ENCODE results near the gene TAF12.
"Not testable (repeated sequence)": the region's sequence is repeated elsewhere in the genome, so short reads cannot be mapped to it uniquely, and the experiment has no call there.

Gene TAF12

GRCh38 chr1:28644494-28644893 is 1.6 kb upstream of the TAF12 start:
- no peak for DNase-seq

DNA sequence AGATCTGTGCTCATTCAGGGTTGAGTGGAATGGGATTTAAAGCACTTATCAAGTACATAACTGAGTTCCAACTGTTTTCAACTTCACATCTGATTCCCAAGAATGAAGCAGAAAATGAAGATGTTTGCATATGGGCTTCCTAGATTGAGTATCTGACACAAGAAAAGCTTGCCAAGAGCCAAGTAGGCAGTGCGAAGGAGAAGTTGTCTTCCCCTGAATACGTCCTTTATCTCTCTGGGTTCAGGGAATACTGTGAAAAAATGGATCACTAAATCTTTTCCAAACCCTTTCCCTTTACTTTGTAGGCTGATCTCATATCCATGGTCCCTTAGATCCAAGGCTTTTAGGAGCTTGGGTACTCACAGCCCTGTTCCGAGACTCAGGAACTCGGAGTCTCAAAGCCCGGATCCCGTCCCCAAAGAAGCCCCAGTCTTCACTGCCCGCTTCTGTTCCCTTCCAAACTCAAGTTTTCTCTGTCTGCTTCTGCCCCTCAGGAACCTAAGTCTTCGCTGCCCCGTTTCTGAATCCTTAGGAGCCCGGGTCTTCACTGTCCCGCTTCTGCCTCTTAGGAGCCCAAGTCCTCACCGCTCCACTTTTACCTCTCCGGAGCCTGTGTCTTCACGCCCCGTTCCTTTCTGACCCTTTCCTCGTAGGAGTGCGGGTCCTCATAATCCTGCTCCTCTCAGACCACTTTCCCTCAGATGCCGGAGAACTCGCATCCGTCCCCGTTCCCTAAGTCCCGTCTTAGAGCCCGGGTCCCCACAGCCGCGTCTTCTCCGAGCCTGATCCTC is 616 bp downstream of the TAF12 start:
- DNase-seq: no peak

GRCh38 chr1:28640766-28641165 is 2.1 kb downstream of the TAF12 start:
- peak; percentile 26 for DNase-seq

GRCh38 chr1:28632560-28632959 is 10.3 kb downstream of the TAF12 start:
- no peak for DNase-seq

DNA sequence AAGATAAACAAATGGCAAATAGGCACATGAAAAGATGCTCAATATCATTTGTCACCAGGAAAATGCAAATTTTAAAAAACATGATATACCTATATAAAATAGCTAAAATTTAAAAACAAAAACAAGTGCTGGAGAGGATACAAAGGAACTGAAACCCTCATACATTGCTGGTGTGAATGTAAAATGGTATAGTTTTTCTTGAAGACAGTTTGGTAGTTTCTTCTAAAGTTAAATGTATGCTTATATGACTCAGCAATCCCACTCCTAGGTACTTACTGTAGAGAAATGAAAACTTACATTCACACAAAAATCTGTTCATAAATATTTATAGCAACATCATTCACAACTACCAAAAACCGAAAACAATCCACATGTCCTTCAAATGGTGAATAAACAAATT is 11.2 kb downstream of the TAF12 start:
- DNase-seq: no peak

- DNase-seq: no peak
Measured at GRCh38 chr1:28613175-28613574, 29.7 kb downstream of the TAF12 start.

GRCh38 chr1:28606771-28607170 is 36.1 kb downstream of the TAF12 start:
- DNase-seq: no peak

DNA sequence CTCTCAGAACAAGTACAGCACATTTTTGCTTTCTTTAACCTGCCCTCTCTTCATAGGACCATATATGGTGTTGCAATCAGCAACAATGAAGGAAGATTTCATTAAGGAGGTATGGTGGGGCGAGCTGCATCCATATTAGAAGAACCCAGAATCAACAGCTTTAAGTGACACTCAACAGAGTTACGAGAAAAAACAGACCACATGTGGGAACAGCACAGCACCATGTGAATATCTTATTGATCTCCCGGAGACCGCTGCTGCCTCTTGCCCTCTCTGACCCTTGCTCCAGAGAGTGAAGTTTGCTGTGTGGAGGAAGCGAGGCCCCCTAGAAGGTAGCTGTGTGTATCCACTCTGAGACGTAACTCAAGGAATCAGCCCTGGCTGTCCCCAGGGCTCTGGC is 37.9 kb downstream of the TAF12 start:
- DNase-seq: no peak

DNA sequence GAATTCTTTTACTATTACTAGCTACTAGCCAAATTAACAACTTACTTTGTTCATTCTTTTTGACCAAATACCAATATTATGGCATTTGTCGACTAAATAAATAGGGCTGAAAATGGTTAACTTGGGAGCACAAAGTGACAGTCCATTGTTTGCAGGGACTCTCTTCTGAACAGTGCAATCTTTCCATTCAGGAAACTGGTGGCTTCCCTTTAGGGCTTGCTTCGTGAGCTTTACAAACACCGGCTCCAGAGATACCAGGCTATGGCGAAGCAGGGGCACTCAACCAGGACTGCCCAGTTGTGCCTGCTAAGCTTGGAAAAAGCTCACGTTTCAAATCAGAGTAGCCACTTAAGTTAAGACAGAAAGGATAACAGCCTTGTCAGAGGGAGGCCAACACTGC is 38.5 kb downstream of the TAF12 start:
- DNase-seq: no peak

- no peak for DNase-seq
Measured at GRCh38 chr1:28602536-28603439, 40.1 kb downstream of the TAF12 start.

- no peak for DNase-seq
Measured at GRCh38 chr1:28601696-28602095, 41.2 kb downstream of the TAF12 start.

- DNase-seq: not testable (repeated sequence)
Measured at GRCh38 chr1:28596276-28596675, 46.6 kb downstream of the TAF12 start.

DNA sequence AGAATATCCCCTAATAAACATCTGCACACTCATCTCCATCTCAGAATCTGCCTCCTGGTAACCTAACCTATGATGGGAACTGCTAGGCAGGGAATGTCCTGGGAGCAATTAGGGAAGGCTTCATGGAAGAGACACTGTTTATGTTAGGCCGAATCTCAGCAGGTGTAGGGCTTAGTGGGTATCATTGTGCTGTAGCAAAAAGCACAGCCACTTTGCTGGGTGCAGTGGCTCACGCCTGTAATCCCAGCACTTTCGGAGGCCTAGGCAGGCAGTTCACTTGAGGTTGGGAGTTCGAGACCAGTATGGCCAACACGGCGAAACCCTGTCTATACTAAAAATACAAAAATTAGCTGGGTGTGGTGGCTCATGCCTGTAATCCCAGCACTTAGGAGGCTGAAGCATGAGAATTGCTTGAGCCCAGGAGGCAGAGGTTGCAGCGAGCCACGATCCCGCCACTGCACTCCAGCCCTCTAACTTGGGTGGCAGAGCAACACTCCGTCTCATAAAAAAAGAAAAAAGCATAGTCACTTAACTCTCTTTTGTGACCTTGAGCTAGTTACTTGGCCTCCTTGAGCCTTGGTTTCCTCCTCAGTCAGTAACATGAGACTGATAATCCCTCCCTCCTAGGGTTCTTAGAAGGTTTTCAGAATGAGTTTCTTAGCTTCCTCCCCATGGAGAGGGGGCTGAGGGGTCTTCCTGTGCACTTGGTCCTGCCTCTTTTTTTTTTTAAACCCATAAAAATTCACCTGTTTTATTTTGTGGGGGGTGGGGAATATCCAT is 47.3 kb downstream of the TAF12 start:
- no peak for DNase-seq

DNA sequence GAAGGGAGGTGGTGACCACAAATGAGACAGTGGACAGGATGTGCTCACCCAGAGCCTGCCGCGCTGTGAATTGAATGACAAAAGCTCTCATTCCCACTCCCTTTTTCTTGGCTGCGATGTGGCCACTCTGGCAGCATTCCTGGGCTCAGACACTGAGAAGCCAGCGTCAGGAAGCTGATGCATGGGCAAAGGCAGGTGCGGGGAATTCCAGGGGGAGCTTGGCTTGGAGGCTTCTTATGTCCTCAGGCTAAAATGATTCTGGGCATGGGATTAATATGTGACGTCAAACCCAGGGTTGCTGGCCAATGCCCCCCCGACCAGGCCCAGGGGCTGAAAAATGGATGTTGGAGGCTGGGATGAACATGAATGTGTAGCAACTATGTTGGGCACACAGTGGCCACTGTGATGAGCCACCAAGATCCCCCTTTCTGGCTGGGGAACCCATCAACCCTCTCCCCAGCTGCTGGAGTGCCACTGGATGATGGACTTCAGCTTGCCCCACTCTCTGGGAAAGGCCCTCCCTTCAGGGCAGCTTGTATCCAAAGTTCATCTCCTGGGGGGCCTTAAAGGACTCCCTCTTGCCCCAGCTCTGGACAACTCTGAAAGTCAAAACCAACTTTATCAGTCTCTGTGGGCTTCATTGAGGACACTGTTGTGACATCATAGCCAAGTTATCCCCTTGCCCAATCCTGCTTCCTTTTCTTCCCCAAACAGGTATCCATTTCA is 48.0 kb downstream of the TAF12 start:
- not testable (repeated sequence) for DNase-seq

DNA sequence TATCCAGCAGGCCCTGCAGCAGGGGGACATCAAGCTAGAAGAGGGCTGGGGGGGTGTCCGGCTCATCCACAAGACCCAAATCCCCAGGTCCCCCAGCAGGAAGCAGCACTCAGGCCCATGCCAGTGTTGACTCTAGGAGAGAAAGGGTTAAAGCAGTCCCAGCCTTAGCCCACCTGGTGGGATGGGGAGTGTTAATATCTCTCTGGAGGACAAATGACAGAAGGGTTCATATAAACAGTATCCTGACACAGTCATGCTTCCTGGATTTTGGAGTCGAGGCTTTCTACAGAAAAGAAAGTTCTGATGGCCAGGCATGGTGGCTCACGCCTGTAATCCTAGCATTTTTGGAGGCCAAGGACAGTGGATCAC is 48.9 kb downstream of the TAF12 start:
- DNase-seq: not testable (repeated sequence)

- no peak for DNase-seq
Measured at GRCh38 chr1:28592321-28593071, 50.4 kb downstream of the TAF12 start.

GRCh38 chr1:28591708-28592320 is 51.1 kb downstream of the TAF12 start, which contains the start of gene RAB42:
RAB42 (plus strand) TSS chr1:28592265; CDS start chr1:28592512, 247 bp downstream.
- DNase-seq: no peak

DNA sequence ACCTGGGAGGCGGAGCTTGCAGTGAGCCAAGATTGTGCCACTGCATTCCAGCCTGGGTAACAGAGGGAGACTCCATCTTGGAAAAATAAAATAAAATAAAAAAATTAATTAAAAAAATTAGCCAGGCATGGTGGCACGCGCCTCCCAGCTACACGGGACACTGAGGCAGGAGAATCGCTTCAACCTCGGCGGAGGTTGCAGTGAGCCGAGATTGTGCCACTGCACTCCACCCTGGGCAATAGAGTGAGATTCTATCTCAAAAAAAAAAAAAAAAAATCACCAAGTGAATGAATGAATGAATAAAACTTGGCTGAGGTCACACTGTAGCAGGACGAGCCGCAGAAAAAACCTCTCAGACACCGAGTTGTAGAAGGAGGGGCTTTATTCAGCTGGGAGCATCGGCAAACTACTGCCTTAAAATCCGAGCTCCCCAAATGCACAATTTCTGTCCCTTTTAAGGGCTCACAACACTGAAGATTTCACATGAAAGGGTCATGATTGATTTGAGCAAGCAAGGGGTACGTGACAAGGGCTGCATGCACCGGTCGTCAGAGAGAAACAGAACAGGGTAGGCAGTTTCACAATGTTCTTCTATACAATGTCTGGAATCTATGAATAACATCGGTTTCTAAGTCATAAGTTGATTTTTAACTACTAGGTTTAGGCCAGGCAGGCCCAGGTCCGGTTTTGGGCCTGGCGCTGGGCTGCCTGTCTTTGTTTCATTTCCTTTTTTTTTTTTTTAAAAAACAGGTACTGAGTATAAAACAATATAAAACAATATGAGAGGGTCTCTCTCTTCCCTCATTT is 56.1 kb downstream of the TAF12 start:
- DNase-seq: not testable (repeated sequence)

- no peak for DNase-seq
Measured at GRCh38 chr1:28582248-28582615, 60.6 kb downstream of the TAF12 start.

DNA sequence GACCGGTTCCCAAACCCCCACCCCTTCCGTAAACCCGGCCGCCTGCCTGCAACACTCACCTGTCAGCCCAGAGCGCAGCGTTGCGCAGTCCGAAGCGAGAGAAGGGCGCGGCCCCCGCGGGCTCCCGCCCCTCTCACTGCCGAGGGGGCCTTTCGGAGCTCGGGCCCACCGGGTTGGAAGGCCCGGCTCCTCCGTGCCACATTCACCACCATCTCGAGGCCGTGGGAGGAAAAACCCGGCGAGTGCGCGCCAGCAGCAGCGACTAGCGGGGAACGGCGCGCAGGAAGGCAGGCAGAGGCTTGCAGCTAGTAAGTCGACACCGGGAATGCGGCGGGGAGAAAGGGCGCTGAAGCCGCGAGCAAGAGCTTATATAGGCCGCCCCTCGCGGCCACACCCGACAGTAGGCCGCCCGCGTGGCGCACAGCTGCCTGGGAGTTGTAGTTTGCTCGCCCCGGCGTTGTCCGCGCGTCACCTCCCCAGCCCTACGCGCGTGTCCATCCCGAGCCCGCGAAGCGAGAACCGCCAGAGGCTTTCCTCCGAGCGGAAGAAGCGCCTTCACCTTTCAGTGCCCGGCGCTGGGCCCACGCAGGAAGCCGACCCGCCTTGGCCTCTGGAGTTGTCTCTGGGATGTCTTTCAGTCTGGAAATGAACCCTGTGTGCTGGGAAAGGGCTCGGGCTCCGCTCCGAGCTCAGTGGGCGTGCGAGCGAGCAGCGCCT is 61.2 kb downstream of the TAF12 start:
- DNase-seq: peak; percentile 91

Measured in activated CD4-positive, alpha-beta T cell treated with anti-CD3 and anti-CD28 coated beads, Interleukin-2, amount 50 U/mL, for 1 hour (primary cell).